Inflammatory macrophage treated with lipopolysaccharide for 1 hour (primary cell): Measurements from ENCODE around the gene DHRS12.
A peak's percentile ranks its signal among the peaks of the same experiment; 100 is the strongest.
"Not testable (repeated sequence)": the region's sequence is repeated elsewhere in the genome, so short reads cannot be mapped to it uniquely, and the experiment has no call there.

Source experiments
- DNase-seq, 2 donors: peaks; one replicate each; pipeline ENCODE4 v3.0.0-alpha.2; 2020 to 2022

DHRS12 gene

DNA sequence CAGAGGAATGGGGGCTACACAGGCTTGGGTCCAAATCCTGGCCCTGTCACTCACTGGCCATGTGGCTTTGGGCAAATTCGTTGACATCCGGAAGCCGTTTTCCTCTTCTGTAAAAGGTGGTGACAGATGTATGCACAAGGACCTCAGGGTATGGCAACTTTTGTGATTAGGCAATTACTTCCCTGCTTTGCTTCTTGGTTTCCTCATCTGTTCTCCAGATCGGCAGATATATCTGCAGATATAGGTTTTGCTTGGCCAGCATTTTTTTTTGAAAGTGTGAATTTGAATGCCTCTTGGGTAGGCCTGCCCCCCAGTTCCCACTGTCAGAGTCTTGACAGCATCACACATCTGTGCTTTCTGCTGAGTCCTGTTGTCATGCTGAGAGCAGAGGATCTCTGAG, 23.3 kb upstream of the DHRS12 start:
- DNase-seq = peak; percentile 41 to 56

DNA sequence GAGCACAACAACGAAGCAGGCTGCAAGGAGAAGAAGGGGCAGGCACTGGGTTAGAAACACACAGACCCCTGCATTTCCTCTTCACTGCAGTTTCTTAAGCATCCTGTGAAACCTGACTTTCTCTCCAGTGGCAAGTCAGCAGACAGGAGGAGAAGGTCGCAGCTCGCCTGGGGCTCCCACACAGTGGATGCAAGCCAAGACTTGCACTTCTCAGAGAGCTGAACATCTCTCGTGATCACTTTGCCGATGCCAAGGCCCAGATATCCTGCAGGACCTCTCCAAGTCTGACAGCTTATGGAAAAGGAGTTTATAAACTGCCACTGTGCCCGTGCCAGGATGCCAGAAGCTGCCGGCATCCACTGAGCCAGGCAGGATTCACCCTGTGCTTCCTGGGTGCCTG, 22.6 kb upstream of the DHRS12 start:
- peak in 1 of 2 donors; percentile 52 for DNase-seq

DNA sequence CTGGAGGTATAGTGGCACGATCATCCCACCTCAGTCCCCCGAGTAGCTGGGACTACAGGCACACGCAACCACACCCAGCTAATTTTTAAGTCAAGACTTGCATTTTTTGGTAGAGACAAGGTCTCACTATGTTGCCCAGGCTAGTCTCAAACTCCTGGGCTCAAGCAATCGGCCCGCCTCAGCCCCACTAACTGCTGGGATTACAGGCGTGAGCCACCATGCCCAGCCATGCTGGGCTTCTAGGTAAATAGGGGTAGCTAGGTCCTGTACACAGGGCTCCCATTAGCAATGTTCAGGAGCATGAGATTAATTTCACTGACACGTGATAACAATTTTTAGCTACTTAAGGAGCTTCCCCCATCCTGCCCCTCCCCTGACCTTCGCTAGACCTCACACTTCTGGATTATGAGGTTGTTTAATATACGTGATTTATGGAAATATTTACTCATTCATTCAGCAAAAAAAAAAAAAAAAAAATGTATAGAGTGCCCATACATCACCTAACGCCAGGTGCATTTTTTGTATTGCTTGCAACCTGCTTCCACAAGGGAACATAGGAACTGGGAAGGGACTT, 21.8 kb upstream of the DHRS12 start:
- no peak for DNase-seq

GRCh38 chr13:51825165-51825592, 21.2 kb upstream of the DHRS12 start:
- DNase-seq = peak; percentile 81 to 90

- DNase-seq = not testable (repeated sequence)
Observed at GRCh38 chr13:51824712-51825111, 20.7 kb upstream of the DHRS12 start.

DNA sequence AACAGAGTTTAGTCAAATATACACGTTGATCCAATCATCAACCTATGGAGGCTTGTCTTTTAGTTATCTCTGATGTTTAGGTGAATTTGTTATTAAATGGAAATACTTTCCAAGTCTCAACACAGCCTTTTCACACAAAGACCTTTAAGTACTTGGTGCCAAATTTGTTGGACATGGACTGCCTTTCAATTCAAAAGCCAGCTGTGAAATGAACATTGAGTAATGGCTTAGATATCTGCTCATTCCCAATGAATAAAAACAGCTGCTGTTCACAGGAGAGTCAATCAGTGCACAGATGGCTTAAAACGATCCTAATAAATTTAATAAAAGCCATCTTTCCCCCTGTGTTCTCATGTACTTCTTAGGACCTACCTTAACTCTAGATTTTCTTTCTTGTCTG, 19.9 kb upstream of the DHRS12 start:
- no peak for DNase-seq

- DNase-seq = no peak
Observed at GRCh38 chr13:51823359-51823758, 19.4 kb upstream of the DHRS12 start.

- no peak for DNase-seq
Observed at GRCh38 chr13:51822106-51822815, 18.3 kb upstream of the DHRS12 start.

GRCh38 chr13:51821606-51822005, 17.6 kb upstream of the DHRS12 start:
- peak; percentile 32 to 40 for DNase-seq

GRCh38 chr13:51820016-51820597, 16.1 kb upstream of the DHRS12 start:
- DNase-seq = no peak

- DNase-seq = no peak
Observed at GRCh38 chr13:51819544-51819943, 15.6 kb upstream of the DHRS12 start.

GRCh38 chr13:51818781-51819511, 15.0 kb upstream of the DHRS12 start:
- DNase-seq = peak; percentile 87 to 95

DNA sequence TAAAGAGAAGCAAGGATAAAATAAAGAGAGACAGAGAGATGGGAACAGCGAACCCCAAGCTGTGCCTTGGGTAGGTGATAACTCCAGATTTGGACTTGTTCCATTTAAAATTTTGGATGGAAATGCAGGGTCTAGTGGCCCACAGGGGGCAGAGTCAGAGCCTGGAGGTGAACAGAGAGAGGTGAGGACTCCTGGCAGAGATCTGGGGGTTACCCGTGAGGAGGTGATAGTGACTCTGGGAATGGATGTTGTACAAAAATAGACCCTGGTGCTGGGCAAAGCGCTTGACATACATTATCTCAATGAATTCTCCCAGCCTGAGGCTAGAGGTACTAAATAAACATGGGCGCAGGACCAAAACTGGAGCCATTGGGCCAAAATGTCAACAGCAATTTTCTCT, 14.3 kb upstream of the DHRS12 start:
- no peak for DNase-seq

DNA sequence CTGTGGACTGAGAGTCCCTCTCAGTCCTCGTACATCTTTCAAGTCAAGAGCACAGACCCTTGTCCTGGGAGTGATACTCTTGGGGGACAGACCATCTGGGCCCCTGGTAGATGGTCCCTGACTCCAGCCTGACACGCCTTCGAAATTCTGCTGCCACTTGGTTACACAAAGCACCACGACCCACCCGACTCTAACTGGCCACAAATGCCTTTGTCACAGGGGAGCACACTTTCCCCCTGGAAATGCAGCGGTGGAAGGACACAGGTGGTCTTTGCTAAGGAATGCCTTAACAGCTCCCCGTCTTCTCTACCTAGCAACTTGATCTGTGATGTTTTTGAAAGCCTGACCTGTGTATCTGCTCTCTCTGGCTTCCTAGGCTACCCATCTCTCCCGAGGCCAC, 13.8 kb upstream of the DHRS12 start:
- no peak for DNase-seq

DNA sequence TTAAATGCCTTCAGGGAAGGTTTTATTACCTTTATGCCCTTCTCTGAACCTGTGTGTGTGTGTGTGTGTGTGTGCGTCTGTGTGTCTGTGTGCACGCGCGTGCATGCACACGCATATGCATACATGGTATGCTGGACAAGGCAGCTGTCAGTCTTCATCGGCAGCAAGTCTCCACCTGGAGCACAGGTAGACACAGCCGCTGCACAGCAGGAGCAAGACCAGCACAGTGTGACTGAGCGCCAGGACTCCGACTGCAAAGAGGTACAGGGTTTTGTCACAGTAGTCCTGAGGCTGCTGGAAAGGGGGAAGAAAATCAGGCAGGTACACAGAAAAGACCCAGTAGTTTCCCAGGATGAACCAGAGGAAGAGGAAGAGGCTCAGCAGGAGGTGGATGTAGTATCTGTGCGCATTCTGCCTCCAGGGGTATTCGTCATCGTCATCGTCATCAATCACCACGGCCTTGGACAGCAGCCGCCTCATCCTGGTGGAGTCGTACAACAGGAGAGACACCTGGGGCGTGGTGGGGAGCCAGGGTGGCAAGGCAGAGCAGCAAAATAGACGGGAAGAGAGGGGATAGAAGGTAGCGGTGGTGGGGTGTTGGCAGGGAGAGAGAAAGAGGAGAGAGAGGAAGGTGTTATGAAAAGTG, 12.8 kb upstream of the DHRS12 start:
- DNase-seq = no peak

GRCh38 chr13:51815848-51816247, 11.9 kb upstream of the DHRS12 start:
- DNase-seq = no peak

DNA sequence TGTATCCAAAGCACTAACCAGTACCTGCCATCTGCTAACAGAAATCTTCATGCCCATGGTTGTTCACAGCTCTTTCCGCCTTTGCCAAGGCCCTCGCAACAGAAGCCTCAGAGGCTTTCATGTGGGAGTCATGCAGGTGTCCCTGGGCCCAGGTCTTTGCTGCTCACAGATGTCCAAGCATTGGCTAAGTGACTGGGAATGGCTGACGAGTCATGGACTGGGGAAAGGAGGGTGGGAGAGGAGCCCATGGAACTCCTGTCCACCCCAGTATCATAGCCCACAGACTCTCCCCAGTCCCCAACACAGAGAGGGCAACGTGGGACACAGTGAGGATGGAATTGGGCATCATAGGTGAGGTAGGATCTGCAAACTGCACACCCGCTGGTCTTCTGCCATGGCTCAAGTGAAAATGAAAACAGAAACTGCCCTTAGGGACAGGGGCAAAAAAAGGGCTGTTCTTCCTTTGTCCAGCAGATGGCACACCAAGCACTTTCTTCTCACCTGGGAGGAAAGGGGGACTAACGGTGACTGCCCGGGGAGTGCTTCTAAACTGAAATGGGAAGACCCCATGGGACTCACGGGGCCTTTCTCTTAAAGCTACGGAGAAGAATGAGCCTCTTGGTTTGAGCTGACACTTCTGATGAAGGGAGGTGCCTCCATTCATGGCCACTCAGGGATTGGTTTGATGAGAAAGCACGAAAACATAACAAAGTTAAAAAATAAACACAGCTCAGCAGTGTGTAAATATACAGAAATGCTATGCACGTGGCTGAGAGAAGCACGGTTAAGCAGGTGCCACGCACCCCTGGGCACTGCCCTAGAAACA, 11.1 kb upstream of the DHRS12 start:
- DNase-seq = peak; percentile 53 to 89

DNA sequence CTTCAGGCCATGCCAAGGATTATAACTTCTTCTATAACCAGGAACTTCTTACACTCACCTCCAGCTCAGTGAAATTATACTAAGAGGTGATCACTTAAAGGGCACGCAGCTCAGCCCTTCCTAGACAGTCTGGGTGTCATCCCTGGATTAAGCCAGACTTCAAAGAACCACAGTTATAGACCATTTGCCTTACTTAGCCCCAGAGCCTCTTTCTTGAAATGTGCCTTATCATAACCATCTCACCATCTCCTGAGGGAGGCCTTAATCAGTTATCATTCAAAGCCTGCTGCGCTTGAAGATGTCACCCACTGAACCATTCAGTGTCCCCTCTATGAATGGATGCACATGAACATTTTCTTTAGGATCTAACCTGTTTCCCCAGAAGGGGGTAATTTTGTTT, 10.1 kb upstream of the DHRS12 start:
- DNase-seq = no peak

GRCh38 chr13:51811920-51812451, 8.0 kb upstream of the DHRS12 start:
- peak in 1 of 2 donors; percentile 84 for DNase-seq

DNA sequence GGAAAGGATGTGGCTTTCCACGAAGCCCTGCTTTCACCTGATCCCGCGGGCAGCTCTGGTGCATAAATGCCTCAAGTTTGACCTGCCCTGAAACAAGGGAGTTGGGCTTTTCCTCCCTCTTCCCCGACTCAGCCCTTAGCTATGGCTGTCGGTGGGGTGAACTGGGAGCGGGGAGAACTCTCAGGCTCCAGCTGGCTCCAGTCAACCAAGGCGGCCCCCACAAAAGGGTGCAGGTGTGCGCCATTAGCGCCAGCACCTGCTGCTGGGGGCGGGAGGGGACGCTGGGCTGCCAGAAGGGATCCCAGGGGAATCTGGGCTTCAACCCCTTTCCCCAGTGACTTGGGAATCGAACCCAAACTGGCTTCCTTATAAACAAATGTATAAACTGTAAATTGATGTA, 7.1 kb upstream of the DHRS12 start:
- DNase-seq = no peak

DNA sequence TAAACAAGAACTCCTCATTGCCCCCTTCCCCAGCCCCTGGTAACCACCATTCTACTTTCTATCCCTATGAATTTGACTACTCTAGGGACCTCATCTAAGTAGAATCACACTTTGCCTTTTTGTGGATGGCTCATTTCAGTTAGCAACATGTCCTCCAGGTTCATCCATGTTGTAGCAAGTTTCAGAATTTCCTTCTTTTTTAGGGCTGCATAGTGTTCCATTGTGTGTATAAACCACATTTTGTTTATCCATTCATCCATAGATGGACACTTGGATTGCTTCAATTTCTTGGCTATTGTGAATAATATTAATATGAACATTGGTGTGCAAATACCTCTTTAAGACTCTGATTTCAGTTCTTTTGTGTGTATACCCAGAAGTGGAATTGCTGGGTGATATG, 4.8 kb upstream of the DHRS12 start:
- no peak for DNase-seq

GRCh38 chr13:51807041-51807440, 3.1 kb upstream of the DHRS12 start:
- DNase-seq = no peak
